ENCODE measurements around the gene MPV17. TPM values are rescaled to one million over a fixed set of nuclear protein-coding genes. Genes with fewer than 3 reads are reported as not detected.
A peak's percentile ranks its signal among the peaks of the same experiment; 100 is the strongest.

MPV17 gene
- total RNA-seq, 6 experiments from 2014 or later: 72.5 to 89.8 (median 83.5) TPM

DNA sequence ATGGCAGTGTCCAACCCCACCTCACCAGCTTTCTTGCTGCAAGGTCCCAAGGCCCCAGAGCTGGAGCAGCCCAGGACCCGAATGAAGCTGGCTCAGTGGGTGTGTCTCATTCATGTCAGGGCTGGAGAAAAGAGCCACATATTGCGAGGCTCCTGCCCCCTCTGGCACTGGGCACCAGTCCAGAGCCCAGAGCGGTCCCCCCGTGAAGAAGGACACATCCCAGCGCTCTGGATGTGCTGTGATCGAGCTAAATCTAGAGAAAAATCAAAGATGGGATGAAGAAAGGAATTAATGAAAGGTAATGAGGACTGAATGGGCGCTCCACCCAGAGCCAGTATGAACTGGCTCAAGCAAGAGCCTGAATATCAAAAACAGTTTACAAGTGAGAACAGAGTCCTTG lies 13.3 kb upstream of the MPV17 start:
- H3K4me3 Mint-ChIP-seq: no peak overlapping the region

DNA sequence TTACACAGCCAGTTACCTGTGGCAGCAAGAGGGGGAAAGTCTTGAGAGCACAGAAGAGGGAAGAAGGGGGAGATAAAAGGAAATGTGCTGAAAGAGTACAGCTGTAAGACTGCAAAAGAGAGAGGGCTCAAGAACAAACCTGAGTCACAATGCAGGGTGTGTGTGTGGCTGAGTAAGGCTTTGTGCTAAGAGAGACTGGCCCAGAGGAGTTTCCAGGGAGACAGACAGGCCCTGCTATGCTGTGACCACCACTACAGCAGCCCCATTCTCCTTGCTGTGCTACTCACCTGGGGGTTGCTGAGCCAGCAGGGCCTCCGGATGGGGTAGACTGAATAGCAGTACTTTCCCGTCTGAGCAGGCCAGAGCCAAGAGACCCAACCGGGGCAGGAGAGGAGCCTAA lies 12.4 kb upstream of the MPV17 start:
- Mint-ChIP-seq H3K27ac (no peak overlapping the region), H3K4me1 (ENCODE audit: low read depth) (no peaks in the 10 kb centered on the region), H3K27me3 (ENCODE audit: insufficient read depth) (no peaks in the 10 kb centered on the region), H3K4me3 (no peak overlapping the region), H3K36me3 (ENCODE audit: low read depth) (peaks cover 14% of the 10 kb centered on the region), H3K9me3 (no peaks in the 10 kb centered on the region)
- TF ChIP-seq, protein P1, sequence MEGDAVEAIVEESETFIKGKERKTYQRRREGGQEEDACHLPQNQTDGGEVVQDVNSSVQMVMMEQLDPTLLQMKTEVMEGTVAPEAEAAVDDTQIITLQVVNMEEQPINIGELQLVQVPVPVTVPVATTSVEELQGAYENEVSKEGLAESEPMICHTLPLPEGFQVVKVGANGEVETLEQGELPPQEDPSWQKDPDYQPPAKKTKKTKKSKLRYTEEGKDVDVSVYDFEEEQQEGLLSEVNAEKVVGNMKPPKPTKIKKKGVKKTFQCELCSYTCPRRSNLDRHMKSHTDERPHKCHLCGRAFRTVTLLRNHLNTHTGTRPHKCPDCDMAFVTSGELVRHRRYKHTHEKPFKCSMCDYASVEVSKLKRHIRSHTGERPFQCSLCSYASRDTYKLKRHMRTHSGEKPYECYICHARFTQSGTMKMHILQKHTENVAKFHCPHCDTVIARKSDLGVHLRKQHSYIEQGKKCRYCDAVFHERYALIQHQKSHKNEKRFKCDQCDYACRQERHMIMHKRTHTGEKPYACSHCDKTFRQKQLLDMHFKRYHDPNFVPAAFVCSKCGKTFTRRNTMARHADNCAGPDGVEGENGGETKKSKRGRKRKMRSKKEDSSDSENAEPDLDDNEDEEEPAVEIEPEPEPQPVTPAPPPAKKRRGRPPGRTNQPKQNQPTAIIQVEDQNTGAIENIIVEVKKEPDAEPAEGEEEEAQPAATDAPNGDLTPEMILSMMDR (IDR thresholded peaks at IDR 0.05): no peak
- no peak for DNase-seq

More for the DNA sequence above, 13.3 kb upstream of the MPV17 start:
- Mint-ChIP-seq H3K27ac (no peak overlapping the region), H3K27me3 (ENCODE audit: insufficient read depth) (no peaks in the 10 kb centered on the region; the same call in 1 of the 2 replicates), H3K9me3 (no peaks in the 10 kb centered on the region), H3K4me1 (ENCODE audit: low read depth) (no peaks in the 10 kb centered on the region), H3K36me3 (ENCODE audit: low read depth) (peaks cover 18% of the 10 kb centered on the region)
- TF ChIP-seq, protein P1 (IDR thresholded peaks at IDR 0.05): no peak
- no peak for DNase-seq

DNA sequence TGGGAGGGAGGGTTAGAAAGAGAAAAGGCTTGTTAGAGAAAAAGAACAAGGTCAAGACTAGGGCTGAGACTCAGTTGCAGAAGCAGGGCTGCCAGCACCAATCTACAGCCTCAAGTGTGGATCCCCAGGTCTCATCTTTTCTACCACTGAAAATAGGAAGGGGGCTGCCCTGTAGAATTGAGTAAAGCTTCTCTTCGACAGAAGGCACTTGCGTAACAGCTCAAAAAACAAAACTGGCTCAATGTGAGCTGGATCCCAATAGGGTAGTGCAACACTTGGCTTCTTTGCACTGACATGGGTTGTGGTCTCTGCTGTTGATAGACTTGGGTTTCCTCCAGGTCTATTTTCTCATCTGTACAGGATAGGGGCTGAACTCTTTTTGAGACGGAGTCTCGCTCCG lies 1.8 kb upstream of the MPV17 start:
- Mint-ChIP-seq H3K9me3 (no peaks in the 10 kb centered on the region), H3K4me1 (ENCODE audit: low read depth) (peaks cover 33% of the 10 kb centered on the region), H3K36me3 (ENCODE audit: low read depth) (peaks cover 10% of the 10 kb centered on the region; the same call in 1 of the 2 replicates), H3K27ac (peak overlapping the region; percentile 100; the same call in 1 of the 2 replicates), H3K4me3 (no peak overlapping the region), H3K27me3 (ENCODE audit: insufficient read depth) (peaks cover 4% of the 10 kb centered on the region)
- TF ChIP-seq, protein P1 (IDR thresholded peaks at IDR 0.05): no peak
- no peak for DNase-seq

DNA sequence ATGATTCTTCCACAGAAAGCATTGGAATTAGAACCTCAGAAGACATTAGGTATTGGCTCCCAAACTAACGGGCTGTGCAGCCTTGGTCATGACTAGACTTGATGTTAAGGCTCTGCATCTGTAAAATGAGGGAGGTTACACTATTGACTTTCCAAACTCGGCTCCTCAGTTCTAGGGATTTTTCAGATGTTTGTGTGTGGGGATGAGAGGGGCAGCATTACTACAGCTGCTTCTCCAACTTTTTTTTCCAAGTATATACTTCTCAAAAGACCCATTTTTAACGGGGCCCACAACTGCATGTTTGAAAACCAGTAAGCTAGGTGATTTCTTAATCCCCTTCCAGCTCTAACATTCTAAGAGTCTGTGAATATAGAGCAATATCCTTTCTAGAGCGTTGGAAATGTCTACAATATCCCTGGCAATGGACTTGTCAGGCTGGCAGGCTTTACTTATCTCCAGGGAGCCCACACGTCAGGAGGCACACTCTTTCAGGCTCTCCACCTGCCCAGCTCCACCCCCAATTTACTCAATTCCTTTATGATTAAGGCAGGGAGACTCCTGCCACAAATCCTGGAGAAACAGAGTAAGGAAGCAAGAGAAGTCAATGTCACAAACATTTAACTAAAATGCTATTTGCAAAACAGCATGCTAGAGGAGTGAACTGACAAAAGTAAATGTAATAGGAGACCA lies 844 bp upstream of the MPV17 start:
- Mint-ChIP-seq H3K27me3 (ENCODE audit: insufficient read depth) (peaks cover 4% of the 10 kb centered on the region), H3K36me3 (ENCODE audit: low read depth) (peaks cover 10% of the 10 kb centered on the region; the same call in 1 of the 2 replicates), H3K4me3 (peak overlapping the region; percentile 99), H3K4me1 (ENCODE audit: low read depth) (peaks cover 33% of the 10 kb centered on the region), H3K27ac (peak overlapping the region; percentile 100), H3K9me3 (no peaks in the 10 kb centered on the region)
- TF ChIP-seq, protein P1 (IDR thresholded peaks at IDR 0.05): no peak
- DNase-seq: no peak

DNA sequence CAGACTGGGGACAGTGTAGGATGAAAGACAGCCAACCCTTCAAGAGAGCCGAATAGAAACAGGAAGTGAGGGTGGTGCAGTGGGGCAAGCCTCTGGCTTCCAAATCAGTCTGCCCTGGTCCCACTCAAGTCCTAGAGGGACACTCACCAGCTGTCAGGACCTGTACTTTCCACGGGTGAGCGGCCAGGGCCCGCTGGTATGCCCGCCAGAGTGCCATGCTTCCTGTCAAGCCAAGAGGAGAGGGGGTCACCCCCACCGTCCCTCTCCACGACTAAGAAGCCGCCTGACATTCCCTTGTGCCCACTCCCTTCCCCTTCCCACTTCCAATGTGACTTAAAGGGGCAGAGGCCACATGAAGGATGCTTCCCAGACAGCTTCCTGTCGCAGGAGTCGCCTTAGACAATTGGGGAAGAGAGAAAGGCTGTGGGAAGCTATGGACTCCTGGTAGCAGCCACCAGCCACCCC lies 564 bp downstream of the MPV17 start:
- peak overlapping the region; percentile 99 for H3K4me3 Mint-ChIP-seq

More for the DNA sequence above, 564 bp downstream of the MPV17 start:
- peaks cover 10% of the 10 kb centered on the region; the same call in 1 of the 2 replicates for H3K36me3 Mint-ChIP-seq (ENCODE audit: low read depth)
- H3K9me3 Mint-ChIP-seq: no peaks in the 10 kb centered on the region
- H3K4me1 Mint-ChIP-seq (ENCODE audit: low read depth): peaks cover 33% of the 10 kb centered on the region
- peak overlapping the region; percentile 100 for H3K27ac Mint-ChIP-seq
- H3K27me3 Mint-ChIP-seq (ENCODE audit: insufficient read depth): peaks cover 4% of the 10 kb centered on the region
- TF ChIP-seq, protein P1 (IDR thresholded peaks at IDR 0.05): no peak
- DNase-seq: no peak
